ENCODE data around the gene QARS1.

QARS1 gene

GRCh38 chr3:49093853-49094767 lies 10.4 kb downstream of the QARS1 start, which contains the start of gene QRICH1:
QRICH1 (minus strand) TSS chr3:49094071; CDS start chr3:49077017, 17,054 bp downstream.
- Histone ChIP-seq H3K4me1 (peaks cover 7% of the 10 kb centered on the region), H3K9me3 (ENCODE audit: control insufficient read depth, low read length) (no peaks in the 10 kb centered on the region), H3K79me2 (peaks cover 24% of the 10 kb centered on the region), H3K9ac (peak within 1 kb of the TSS; percentile 58), H2AFZ (peak within 1 kb of the TSS; percentile 90), H3K4me2 (ENCODE audit: low read length) (peak within 1 kb of the TSS; percentile 90), H3K27me3 (ENCODE audit: control insufficient read depth, insufficient read depth, low read length) (no peaks in the 10 kb centered on the region), H3K4me3 (ENCODE audit: low read depth, low read length) (peak within 1 kb of the TSS; percentile 96), H3K27ac (peak within 1 kb of the TSS; percentile 93), H3K36me3 (ENCODE audit: control insufficient read depth, insufficient read depth, low read length) (no peaks in the 10 kb centered on the region)
- TF ChIP-seq CTCF (IDR thresholded peaks at IDR 0.05), result peak; percentile 45

- Histone ChIP-seq H3K27ac (peak overlapping the region; percentile 93), H3K27me3 (ENCODE audit: control insufficient read depth, insufficient read depth, low read length) (no peaks in the 10 kb centered on the region), H3K4me1 (peaks cover 7% of the 10 kb centered on the region), H3K79me2 (peaks cover 33% of the 10 kb centered on the region), H3K4me3 (ENCODE audit: low read depth, low read length) (peak overlapping the region; percentile 96), H3K9me3 (ENCODE audit: control insufficient read depth, low read length) (no peaks in the 10 kb centered on the region), H2AFZ (peak overlapping the region; percentile 90), H3K9ac (peak overlapping the region; percentile 58), H3K36me3 (ENCODE audit: control insufficient read depth, insufficient read depth, low read length) (no peaks in the 10 kb centered on the region), H3K4me2 (ENCODE audit: low read length) (peak overlapping the region; percentile 90)
- no peak for TF ChIP-seq CTCF (IDR thresholded peaks at IDR 0.05)
Measured at GRCh38 chr3:49092938-49093852, 11.4 kb downstream of the QARS1 start.

- Histone ChIP-seq H3K27me3 (ENCODE audit: control insufficient read depth, insufficient read depth, low read length) (no peaks in the 10 kb centered on the region), H3K4me3 (ENCODE audit: low read depth, low read length) (no peak overlapping the region), H3K9ac (no peak overlapping the region), H3K36me3 (ENCODE audit: control insufficient read depth, insufficient read depth, low read length) (no peaks in the 10 kb centered on the region), H2AFZ (no peak overlapping the region), H3K4me1 (no peaks in the 10 kb centered on the region), H3K79me2 (peaks cover 79% of the 10 kb centered on the region), H3K9me3 (ENCODE audit: control insufficient read depth, low read length) (no peaks in the 10 kb centered on the region), H3K27ac (no peak overlapping the region), H3K4me2 (ENCODE audit: low read length) (no peak overlapping the region)
- TF ChIP-seq CTCF (IDR thresholded peaks at IDR 0.05), result no peak
Measured at GRCh38 chr3:49081429-49081828, 23.1 kb downstream of the QARS1 start.

GRCh38 chr3:49079270-49079669 lies 25.3 kb downstream of the QARS1 start:
- Histone ChIP-seq H3K4me1 (no peaks in the 10 kb centered on the region), H3K9ac (no peak overlapping the region), H3K4me2 (ENCODE audit: low read length) (no peak overlapping the region), H2AFZ (no peak overlapping the region), H3K79me2 (peaks cover 77% of the 10 kb centered on the region), H3K9me3 (ENCODE audit: control insufficient read depth, low read length) (no peaks in the 10 kb centered on the region), H3K27ac (no peak overlapping the region), H3K4me3 (ENCODE audit: low read depth, low read length) (no peak overlapping the region), H3K36me3 (ENCODE audit: control insufficient read depth, insufficient read depth, low read length) (no peaks in the 10 kb centered on the region), H3K27me3 (ENCODE audit: control insufficient read depth, insufficient read depth, low read length) (no peaks in the 10 kb centered on the region)
- no peak for TF ChIP-seq CTCF (IDR thresholded peaks at IDR 0.05)
